GM21576 (cell line): ENCODE measurements around the gene TOM1L2.
"Not testable (repeated sequence)": the region's sequence is repeated elsewhere in the genome, so short reads cannot be mapped to it uniquely, and the experiment has no call there.

Experiments used
- ATAC-seq: cut with Tn5 transposase; IDR thresholded peaks from one replicate; pipeline ENCODE4 v1.9.1; 2021; ENCODE audit warnings: mild to moderate bottlenecking, moderate library complexity; ENCODE audit not compliant: unreplicated experiment

TOM1L2 gene

GRCh38 chr17:17971431-17972125 lies 622 bp downstream of the TOM1L2 start:
- no peak for ATAC-seq

DNA sequence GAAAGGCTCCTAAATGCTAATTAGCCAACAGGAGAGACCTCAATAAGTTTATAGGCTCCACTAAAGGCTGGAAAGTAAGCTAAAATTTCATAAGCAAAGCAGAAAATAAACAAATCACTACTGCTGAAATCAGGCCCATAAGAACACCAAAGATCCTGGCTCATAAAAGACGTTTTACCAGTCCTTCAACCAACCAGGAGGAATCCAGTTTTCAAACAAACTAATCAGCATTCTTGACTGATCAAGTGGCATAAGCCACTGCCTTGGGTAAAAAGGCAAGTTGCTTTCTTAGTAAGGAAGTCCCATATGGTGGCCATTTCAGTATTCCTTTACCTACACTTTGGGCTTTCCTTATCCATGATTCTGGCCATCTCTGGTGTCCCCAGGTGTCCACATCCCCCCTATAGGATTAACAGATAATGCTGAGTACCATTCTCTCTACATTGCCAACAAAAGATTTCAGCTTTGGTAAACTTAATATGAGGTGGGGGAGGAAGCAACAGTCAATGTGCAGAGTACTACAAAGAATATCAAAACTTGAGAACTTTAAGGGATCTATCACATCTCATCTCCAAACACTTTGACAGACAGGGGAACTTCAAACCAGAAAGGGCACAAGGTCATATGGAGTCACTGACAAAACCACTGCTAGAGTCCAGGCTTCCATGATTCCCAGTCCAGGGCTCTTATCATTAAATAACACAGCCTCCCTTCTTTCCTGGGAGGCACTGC lies 1.3 kb downstream of the TOM1L2 start:
- no peak for ATAC-seq

- no peak for ATAC-seq
Measured at GRCh38 chr17:17966399-17966798, 5.8 kb downstream of the TOM1L2 start.

DNA sequence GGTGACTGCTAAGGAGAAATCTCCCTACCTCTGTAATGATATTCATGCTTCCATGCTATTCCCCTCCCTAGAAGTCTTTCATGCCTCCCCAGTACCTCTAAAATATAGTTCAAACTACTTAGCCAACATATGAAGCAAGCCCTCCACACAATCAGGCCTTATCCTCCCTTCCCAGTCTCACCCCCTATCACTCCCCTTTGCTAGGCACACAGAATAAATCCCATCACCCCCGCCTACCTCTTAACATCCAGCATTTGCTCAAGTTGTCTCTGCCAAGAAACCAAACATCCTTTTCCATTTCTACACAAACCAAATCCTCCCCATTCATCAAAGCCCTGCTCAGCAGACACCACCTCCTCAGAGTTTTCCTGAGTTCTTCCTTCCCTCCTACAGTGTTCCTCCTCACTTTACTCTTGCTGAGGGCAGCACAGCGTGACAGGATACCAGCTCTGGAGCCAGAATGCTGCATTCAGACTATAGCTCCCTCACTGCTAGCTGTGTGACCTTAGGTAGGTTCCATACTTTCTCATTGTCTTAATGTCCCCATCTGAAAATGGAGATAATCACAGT lies 7.0 kb downstream of the TOM1L2 start:
- no peak for ATAC-seq

- ATAC-seq = no peak
Measured at GRCh38 chr17:17964710-17965109, 7.5 kb downstream of the TOM1L2 start.

DNA sequence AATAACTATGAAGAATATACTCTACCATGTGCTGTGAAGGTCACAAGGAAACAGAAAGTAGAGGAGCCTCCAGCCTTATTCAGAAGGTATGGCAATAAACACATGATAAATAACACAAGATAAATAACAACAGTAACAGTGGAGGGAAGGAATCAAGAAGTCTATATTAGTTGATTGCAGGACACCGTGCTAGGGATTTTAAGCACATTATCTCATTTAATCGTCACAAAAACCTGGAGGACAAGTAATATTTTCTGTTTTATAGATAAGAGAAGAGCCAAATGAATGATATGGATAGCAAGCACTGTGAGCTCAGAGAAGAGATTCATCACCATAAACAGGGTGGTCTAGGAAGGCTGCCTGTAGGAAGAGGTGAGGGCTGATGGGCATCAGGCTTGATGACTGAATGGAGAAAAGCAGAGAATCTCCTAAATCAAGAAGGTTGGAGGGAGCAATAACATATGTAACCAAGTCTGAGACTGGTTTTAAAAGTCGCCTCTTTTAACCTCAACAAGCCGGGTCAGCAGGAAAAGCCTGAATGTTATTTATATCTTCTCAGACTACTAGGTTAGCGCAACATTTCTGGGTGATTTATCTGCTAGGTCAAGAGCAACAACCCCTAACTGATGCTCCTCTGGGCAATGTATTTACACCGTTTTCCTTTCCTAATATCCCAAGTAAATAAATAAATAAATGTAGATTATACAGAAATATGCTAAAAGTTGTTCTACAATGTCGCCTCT lies 8.3 kb downstream of the TOM1L2 start:
- no peak for ATAC-seq

GRCh38 chr17:17963066-17963465 lies 9.1 kb downstream of the TOM1L2 start:
- ATAC-seq = no peak

DNA sequence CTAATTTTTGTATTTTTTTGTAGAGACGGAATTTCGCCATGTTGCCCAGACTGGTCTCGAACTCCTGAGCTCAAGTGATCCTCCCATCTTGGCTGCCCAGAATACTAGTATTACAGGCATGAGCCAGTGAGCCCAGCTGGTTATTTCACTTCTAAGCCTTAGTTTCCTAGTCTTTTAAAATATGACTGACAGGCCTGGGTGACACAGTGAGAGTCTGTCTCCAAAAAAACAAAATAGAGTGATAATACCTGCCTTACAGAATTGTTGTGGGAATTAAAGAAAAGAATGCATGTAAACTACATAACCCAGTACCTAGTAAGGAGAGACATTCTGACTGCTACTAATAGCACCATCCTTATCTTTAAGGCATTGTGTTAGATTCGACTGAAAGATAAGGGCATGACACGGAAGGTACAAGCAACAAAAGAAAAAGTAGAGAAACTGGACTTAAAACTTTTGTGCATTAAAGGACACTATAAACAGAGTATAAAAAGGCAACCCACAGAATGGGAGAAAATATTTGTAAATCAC lies 11.6 kb downstream of the TOM1L2 start:
- no peak for ATAC-seq

DNA sequence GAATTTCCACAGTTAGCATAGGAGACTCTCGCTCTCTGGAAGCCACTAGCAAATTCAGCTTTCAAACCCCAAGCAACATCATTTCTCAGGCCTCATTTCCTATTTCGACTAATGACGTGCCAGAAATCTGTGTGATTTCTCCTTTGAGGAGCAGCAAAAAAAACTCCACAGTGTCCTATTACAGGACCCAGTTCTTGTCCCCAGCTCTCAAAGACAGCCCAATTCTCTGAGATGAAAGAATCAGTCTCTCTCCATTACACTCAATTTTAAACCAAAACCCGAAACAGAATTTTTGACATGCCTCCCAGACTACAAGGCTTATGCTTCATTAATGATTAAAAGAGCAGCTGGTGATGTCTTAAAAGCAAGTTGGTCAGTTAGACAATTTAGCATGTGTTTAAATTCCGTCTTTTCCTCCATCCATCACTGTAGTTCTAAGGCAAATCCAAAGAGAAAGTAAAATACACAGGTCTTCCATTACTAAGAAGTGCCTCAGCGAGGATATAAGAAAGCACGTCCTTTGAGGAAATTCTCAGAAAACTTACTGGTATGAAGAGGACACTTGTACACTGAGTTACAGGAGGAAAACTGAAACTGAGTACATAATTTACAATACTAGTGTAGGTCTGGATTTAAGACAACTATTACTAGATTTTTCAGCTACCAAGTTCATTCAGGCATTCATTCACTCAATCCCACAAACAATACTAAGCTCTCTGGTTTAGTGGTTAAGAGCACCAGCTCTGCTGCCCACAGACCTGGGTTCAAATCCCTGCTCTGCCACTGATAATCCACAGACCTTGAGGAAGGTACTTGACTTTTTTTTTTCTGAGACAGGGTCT lies 12.5 kb downstream of the TOM1L2 start:
- ATAC-seq = no peak

DNA sequence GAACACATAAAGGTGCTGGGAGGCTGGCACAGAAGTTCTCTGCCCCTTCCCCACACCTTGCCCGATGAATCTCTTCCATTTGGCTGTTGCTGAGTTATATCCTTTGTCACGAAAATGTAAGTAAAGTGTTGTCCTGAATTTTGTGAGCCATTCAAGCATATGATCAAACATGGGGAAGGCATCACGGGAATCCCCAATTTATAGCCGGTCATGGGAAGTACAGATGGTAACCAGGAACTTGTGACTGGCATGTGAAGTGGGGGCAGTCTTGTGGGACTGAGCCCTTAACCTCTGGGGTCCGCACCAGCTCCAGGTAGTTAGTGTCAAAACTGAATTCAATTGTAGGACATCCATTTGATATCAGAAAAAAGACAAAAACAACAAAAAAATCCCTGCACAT lies 13.2 kb downstream of the TOM1L2 start:
- no peak for ATAC-seq

DNA sequence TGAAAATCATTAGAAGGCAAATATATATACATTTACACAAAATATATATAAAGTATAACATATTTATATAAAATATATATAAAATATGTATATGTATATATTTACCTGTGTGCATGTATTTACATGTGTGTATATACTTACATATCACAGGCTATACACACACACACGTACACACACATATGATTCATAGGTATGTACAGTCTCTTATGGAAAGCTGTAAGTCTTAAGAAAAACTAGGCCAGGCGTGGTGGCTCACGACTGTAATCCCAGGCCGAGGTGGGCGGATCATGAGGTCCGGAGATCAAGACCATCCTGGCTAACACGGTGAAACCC lies 14.7 kb downstream of the TOM1L2 start:
- ATAC-seq = no peak

DNA sequence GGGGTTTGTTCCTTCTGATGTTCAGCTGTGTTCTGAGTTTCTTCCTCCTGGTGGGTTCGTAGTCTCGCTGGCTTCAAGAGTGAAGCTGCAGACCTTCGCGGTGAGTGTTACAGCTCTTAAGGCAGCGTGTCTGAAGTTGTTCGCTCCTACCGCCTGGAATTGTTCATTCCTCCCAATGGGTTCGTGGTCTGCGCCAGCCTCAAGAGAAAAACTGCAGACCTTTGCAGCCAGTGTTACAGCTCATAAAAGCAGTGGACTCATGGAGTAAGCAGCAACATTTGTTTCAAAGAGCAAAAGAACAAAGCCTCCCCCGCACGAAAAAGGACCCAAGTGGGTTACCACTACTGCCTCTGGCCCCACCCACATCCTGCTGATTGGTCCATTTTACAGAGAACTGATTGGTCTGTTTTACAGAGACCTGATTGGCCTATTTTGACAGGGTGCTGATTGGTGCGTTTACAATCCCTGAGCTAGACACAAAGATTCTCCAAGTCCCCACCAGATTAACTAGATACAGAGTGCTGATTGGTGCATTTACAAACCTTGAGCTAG lies 16.3 kb downstream of the TOM1L2 start:
- ATAC-seq = not testable (repeated sequence)

DNA sequence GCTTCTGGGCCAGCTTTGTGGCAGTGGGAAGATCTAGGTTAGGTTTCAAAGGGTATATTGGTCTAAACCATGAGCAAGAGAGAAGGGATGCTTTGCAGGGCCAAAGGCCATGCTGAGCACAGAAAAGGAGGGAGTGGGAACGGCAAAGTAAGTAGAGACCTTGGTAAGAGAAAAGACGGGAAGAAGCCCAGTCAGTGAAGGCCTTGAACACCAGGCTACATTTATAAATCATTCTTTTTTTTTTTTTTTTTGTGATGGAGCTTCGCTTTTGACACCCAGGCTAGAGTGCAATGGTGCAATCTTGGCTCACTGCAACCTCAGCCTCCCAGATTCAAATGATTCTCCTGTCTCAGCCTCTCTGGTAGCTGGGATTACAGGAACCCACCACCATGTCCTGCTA lies 18.1 kb downstream of the TOM1L2 start:
- ATAC-seq = no peak

GRCh38 chr17:17952691-17953090 lies 19.5 kb downstream of the TOM1L2 start:
- ATAC-seq = no peak

DNA sequence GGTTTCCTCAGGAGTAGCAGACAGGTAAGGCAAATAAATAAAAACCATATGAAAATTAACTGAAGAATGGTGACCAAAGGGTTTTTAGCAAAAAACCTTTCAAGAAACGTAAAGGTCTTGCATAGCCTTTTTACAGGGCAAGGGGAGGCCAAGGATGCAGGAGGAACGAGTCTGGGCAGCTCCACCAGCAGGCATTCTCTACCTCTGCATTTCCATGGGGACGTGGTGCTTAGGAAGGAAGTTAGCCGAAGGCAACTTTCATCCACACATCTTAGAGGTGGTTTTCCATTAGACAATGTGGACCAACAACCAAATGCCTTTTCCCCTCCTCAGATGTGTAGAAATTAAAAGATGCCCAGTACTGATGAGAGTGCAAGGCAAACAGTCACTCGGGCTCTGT lies 20.7 kb downstream of the TOM1L2 start:
- ATAC-seq = no peak

DNA sequence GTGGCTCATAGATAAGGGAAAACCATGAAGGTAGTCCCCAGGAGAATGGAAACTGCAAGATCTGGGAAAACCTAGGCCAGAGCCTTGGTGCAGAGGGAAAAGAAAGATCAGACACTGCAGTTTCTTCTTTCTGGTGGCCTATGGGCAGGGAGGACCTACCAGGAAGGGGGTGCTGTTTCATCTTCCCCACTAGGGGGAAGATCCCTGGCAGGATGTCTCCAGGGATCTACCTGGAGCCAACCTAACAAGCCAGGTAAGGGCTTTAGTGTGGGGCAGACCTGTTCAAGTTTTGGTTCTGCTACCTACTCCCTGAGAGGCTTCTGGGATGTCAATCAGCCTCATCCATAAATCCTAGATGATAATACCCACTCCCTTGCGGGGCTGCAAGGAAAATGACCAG lies 21.4 kb downstream of the TOM1L2 start:
- ATAC-seq = no peak

DNA sequence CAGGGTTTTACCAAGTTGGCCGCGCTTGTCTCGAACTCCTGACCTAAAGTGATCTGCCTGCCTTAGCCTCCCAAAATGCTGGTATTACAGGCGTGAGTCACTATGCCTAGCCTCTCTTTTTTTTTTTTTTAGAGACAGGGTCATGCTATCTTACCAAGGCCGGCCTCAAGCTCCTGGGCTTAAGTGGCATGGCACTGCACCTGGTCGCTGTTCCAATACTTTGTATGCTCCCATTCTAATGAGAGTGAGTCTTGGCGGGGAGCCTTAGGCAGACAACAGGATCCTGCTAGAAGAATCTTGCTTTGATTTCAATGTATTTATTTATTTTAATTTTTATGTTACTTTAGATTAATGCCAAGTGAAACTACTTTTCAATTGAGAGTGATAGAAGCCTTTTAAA lies 21.9 kb downstream of the TOM1L2 start:
- ATAC-seq = no peak

GRCh38 chr17:17947966-17948365 lies 24.2 kb downstream of the TOM1L2 start:
- no peak for ATAC-seq

DNA sequence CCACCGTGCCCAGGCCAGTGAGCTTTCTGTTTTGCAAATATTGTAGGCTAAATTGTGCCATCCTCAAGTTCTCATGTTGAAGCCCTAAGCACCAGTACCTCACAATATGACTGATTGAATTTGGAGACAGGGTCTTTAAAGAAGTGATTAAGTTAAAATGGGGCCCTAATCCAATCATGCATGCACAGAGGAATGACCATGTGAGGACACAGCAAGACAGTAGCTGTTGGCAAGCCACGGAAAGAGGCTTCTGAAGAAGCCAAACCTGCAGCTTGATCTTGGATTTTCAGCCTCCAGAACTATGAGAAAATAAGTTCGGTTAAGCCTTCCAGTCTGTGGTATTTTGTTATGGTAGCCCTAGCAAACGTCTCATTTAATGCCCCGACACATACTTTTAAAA lies 24.9 kb downstream of the TOM1L2 start:
- no peak for ATAC-seq

GRCh38 chr17:17946093-17946492 lies 26.1 kb downstream of the TOM1L2 start:
- ATAC-seq = no peak
